Tibial nerve (tissue), 4 donors: ENCODE results near the gene SLC13A4.

Source experiments
- EP300 ChIP-seq, 2 donors: sonication (generic); formaldehyde crosslinking; IDR thresholded peaks; one replicate each; pipeline ENCODE4 v1.6.1; 2017; ENCODE audit warnings: antibody characterized with exemption in 2 of 2, mild to moderate bottlenecking in 1 of 2
- TF ChIP-seq, protein P1 (sequence below), 5 experiments: fragments of 200-600 bp in 3 of 5; fragments of 450-650 bp in 2 of 5; sonication (generic) in 3 of 5; IDR thresholded peaks; one replicate each; pipeline ENCODE4 v1.5.1; 2016 to 2019; ENCODE audit warnings: antibody characterized with exemption in 5 of 5, mild to moderate bottlenecking in 3 of 5, moderate library complexity in 2 of 5

- no peak for TF ChIP-seq EP300 (IDR thresholded peaks at IDR 0.05)
- TF ChIP-seq, protein P1, sequence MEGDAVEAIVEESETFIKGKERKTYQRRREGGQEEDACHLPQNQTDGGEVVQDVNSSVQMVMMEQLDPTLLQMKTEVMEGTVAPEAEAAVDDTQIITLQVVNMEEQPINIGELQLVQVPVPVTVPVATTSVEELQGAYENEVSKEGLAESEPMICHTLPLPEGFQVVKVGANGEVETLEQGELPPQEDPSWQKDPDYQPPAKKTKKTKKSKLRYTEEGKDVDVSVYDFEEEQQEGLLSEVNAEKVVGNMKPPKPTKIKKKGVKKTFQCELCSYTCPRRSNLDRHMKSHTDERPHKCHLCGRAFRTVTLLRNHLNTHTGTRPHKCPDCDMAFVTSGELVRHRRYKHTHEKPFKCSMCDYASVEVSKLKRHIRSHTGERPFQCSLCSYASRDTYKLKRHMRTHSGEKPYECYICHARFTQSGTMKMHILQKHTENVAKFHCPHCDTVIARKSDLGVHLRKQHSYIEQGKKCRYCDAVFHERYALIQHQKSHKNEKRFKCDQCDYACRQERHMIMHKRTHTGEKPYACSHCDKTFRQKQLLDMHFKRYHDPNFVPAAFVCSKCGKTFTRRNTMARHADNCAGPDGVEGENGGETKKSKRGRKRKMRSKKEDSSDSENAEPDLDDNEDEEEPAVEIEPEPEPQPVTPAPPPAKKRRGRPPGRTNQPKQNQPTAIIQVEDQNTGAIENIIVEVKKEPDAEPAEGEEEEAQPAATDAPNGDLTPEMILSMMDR (IDR thresholded peaks at IDR 0.05): peak in 3 of 5 experiments; percentile 89 to 97 (median 96)
These were observed 65.9 kb downstream of the SLC13A4 start for GRCh38 chr7:135662123-135662372.
